ENCODE results near the gene LY86. TPM values are rescaled to one million over a fixed set of nuclear protein-coding genes. Genes with fewer than 3 reads are reported as not detected.

Gene LY86
- total and polyA plus RNA-seq, 4 donors = 5.2 to 12.4 (median 9.6) TPM

DNA sequence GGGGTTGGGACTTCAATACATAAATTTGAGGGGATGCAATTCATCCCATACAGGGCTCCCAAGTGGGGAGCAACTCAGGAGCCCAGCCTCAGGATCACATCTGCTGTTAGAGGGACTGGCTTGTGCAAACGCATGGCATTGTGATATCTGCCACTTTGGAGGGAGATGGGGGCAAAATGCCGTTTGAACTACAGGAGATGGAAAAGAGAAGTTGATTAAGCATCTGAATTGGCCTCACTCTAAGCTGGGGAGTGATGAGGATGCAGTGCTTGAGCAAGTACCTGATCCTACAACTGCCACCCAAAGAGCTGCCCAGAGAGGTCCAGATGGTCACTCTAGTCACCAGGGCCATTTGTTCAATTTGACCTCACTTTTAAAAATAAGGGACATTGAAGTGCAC lies 2.0 kb downstream of the LY86 start:
- Histone ChIP-seq H3K9me3 (ENCODE audit: control insufficient read depth in 4 of 4, insufficient read depth in 3 of 4, low read length in 3 of 4) (no peaks in the 10 kb centered on the region), H3K4me3 (no peak overlapping the region), H3K9ac (ENCODE audit: insufficient read depth in 1 of 2, low read length in 2 of 2) (no peak overlapping the region), H3K27me3 (ENCODE audit: control insufficient read depth in 3 of 3, insufficient read depth in 3 of 3, low read length in 2 of 3) (no peaks in the 10 kb centered on the region), H3K4me1 (ENCODE audit: control insufficient read depth in 5 of 5, insufficient read depth in 5 of 5, low read length in 5 of 5) (peaks cover 0 to 17% (median 9%) of the 10 kb centered on the region in 5 donors), H3K27ac (ENCODE audit: low read depth in 1 of 2, low read length in 1 of 2) (no peak overlapping the region), H3K36me3 (ENCODE audit: control insufficient read depth in 4 of 4, insufficient read depth in 4 of 4, low read length in 4 of 4) (no peaks in the 10 kb centered on the region)
- TF ChIP-seq, protein P1, sequence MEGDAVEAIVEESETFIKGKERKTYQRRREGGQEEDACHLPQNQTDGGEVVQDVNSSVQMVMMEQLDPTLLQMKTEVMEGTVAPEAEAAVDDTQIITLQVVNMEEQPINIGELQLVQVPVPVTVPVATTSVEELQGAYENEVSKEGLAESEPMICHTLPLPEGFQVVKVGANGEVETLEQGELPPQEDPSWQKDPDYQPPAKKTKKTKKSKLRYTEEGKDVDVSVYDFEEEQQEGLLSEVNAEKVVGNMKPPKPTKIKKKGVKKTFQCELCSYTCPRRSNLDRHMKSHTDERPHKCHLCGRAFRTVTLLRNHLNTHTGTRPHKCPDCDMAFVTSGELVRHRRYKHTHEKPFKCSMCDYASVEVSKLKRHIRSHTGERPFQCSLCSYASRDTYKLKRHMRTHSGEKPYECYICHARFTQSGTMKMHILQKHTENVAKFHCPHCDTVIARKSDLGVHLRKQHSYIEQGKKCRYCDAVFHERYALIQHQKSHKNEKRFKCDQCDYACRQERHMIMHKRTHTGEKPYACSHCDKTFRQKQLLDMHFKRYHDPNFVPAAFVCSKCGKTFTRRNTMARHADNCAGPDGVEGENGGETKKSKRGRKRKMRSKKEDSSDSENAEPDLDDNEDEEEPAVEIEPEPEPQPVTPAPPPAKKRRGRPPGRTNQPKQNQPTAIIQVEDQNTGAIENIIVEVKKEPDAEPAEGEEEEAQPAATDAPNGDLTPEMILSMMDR (IDR thresholded peaks at IDR 0.05; ENCODE audit: control extremely low read depth, extremely low read depth) = no peak
- WGBS, 2 donors = 30 to 67% methylated on average over 2 of the region's 2 CpGs
- ATAC-seq (ENCODE audit: insufficient read depth, low FRiP score) = no peak
- no peak for DNase-seq

DNA sequence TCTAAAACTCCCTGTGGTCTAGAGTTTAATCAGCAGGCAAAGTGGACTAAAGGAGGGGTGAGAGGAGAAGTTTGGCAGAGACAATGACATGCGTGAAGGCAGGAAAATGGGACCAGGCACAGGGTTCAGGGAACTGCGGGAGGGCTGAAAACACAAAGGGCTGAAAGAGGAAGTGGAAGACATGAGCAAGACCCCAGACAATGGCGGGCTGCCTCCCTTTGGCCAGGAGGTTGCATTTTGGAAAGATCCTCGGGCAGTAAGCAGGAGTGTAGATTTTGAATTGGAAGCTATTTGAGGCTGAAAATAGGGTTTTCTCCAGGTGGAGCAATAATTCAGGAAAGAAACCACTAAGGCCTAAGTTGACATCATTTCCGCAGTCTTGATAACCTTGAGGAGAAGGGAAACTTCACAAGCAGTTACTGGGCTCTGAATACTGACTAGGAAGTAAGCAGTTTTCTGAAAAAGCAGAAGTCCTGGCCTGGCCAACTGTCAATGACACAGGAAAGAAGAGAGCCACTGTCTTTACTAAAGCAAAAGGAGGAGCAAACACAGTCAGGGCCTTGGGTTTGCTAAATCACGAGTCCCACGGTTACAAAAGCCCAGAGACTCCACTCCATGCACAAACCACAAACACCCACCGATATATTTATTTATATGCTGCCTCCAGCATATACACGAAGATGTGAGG lies 3.4 kb downstream of the LY86 start:
- no peaks in the 10 kb centered on the region for H3K9me3 ChIP-seq (ENCODE audit: control insufficient read depth in 4 of 4, insufficient read depth in 3 of 4, low read length in 3 of 4)
- DNase-seq (peak in 1 of 3 donors; percentile 18), ATAC-seq (ENCODE audit: insufficient read depth, low FRiP score) (peak; percentile 43)

DNA sequence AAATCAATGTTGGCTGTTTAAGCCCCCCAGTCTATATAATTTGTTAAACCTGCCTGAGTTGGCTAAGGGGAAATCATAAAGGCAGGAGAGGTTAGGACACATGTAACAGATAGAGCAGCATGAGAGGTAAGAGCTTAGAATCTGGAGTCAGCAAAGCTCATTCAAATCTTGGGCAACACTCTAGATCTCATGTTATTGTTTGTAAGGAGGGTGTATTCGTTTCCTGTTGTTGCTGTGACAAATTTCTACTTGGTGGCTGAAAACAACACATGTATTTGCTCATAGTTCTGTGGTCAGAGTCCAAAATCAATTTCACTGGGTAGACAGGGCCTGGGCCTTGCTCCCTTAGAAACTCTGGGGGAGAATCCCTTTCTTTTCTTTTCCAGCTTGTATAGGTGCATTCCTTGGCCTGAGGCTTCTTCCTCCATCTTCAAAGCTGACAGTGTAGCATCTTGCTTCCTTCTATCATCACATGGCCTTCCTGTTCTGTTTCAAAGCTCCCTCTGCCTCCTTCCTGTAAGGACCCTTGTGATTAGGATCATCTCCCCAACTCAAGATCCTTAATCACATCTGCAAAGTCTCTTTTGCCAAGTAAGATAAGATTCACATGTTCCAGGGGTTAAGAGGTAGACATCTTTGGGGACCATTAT lies 4.4 kb downstream of the LY86 start:
- Histone ChIP-seq H3K4me3 (no peak overlapping the region), H3K4me1 (ENCODE audit: control insufficient read depth in 5 of 5, insufficient read depth in 5 of 5, low read length in 5 of 5) (peaks cover 0 to 22% (median 6%) of the 10 kb centered on the region in 5 donors), H3K9ac (ENCODE audit: insufficient read depth in 1 of 2, low read length in 2 of 2) (no peak overlapping the region), H3K27me3 (ENCODE audit: control insufficient read depth in 3 of 3, insufficient read depth in 3 of 3, low read length in 2 of 3) (no peaks in the 10 kb centered on the region), H3K9me3 (ENCODE audit: control insufficient read depth in 4 of 4, insufficient read depth in 3 of 4, low read length in 3 of 4) (no peaks in the 10 kb centered on the region), H3K36me3 (ENCODE audit: control insufficient read depth in 4 of 4, insufficient read depth in 4 of 4, low read length in 4 of 4) (no peaks in the 10 kb centered on the region), H3K27ac (ENCODE audit: low read depth in 1 of 2, low read length in 1 of 2) (peak overlapping the region; percentile 32 to 49)
- DNase-seq = no peak
- no peak for ATAC-seq (ENCODE audit: insufficient read depth, low FRiP score)
- TF ChIP-seq, protein P1 (IDR thresholded peaks at IDR 0.05; ENCODE audit: control extremely low read depth, extremely low read depth) = no peak
- 28 to 45% methylated on average over 1 of the region's 1 CpG for WGBS, 2 donors

More for the DNA sequence above, 3.4 kb downstream of the LY86 start:
- H3K9ac ChIP-seq (ENCODE audit: insufficient read depth in 1 of 2, low read length in 2 of 2) = no peak overlapping the region
- H3K4me1 ChIP-seq (ENCODE audit: control insufficient read depth in 5 of 5, insufficient read depth in 5 of 5, low read length in 5 of 5) = peaks cover 0 to 23% (median 9%) of the 10 kb centered on the region in 5 donors
- TF ChIP-seq, protein P1 (IDR thresholded peaks at IDR 0.05; ENCODE audit: control extremely low read depth, extremely low read depth) = no peak
- H3K4me3 ChIP-seq = no peak overlapping the region
- H3K27me3 ChIP-seq (ENCODE audit: control insufficient read depth in 3 of 3, insufficient read depth in 3 of 3, low read length in 2 of 3) = no peaks in the 10 kb centered on the region
- no peaks in the 10 kb centered on the region for H3K36me3 ChIP-seq (ENCODE audit: control insufficient read depth in 4 of 4, insufficient read depth in 4 of 4, low read length in 4 of 4)
- peak overlapping the region; percentile 32 to 49 for H3K27ac ChIP-seq (ENCODE audit: low read depth in 1 of 2, low read length in 1 of 2)
- WGBS, 2 donors = 35 to 52% methylated on average over 9 of the region's 9 CpGs

All from lung (tissue), 12 donors.